ENCODE measurements around the gene ZNF416.

DNA sequence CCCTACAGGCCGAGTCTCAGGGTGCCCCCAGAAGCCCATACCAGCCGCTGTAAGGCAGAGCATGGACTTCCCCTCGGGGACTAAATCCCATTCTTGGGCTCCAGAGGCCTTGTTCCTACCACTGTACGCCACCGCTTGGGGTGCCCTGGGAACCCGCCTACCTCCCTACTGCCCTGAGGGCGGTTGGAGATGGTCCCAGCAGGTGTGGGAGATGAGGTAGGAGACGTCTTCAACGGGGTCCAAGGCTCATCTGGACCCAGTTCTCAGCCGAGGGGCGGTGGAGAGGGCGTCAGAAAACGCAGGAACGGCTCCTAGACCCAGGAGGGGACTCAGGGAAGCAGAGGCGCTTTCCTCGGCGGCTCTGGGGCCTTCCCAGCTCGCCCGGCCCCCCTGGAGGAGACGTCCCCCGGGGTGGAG is 4.4 kb upstream of the ZNF416 start:
- TF ChIP-seq HDGF (IDR thresholded peaks at IDR 0.05; ENCODE audit: borderline replicate concordance): no peak
- TF ChIP-seq SP1 (IDR thresholded peaks at IDR 0.05): no peak
- no peak for TF ChIP-seq BHLHE40 (IDR thresholded peaks at IDR 0.05; ENCODE audit: borderline replicate concordance)
- TF ChIP-seq FOXK2 (IDR thresholded peaks at IDR 0.05): no peak
- no peak for TF ChIP-seq ELF4 (IDR thresholded peaks at IDR 0.05)
- TF ChIP-seq ZNF384 (IDR thresholded peaks at IDR 0.05): no peak
- TF ChIP-seq TARDBP (IDR thresholded peaks at IDR 0.05): no peak
- TF ChIP-seq L3MBTL2 (conservative IDR thresholded peaks at IDR 0.05): no peak
- TF ChIP-seq LEF1 (IDR thresholded peaks at IDR 0.05; ENCODE audit: borderline replicate concordance): no peak
- TF ChIP-seq SUZ12 (IDR thresholded peaks at IDR 0.05): no peak
- no peak for TF ChIP-seq ARNT (IDR thresholded peaks at IDR 0.05)
- TF ChIP-seq FOXM1 (IDR thresholded peaks at IDR 0.05; ENCODE audit: borderline replicate concordance): no peak
